ENCODE measurements around the gene CATSPER3. TPM values are rescaled to one million over a fixed set of nuclear protein-coding genes. Genes with fewer than 3 reads are reported as not detected.

Gene CATSPER3
- total and polyA plus RNA-seq, 2 of the 13 experiments (the other 11 are each of a cell fraction or from before 2014, with no cell fraction given), result 0.33 to 0.37 TPM

DNA sequence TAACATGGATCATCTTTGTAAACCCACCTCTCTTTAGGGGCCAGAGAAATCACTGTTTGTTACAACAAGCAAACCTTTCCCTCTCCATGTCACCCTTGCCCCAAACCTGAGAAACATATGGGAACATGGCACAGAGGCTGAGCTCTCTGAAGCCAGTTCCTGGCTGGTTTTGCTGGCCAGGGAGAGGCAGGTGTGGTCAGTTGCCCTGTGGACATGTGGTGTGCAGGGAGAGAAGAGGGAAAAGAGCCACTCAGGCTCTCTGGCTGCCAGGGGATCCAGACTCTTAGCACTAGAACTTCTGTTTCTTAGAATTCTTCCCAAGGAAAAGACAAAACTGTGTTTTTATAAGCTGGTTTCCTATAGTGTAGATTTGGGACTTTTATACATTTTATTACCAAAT, 4.6 kb upstream of the CATSPER3 start:
- no peak overlapping the region for H3K4me3 ChIP-seq (replicated peaks in 1 of 3; ENCODE audit: insufficient read depth in 1 of 3, low read depth in 2 of 3, low read length in 3 of 3)
- no peaks in the 10 kb centered on the region for H4K20me1 ChIP-seq (ENCODE audit: insufficient read depth, low read length)
- peaks cover 0 to 7% of the 10 kb centered on the region in 2 experiments; a peak in 2 of 5 replicates for H3K36me3 ChIP-seq (replicated peaks in 1 of 2; ENCODE audit: control insufficient read depth in 1 of 2, insufficient read depth in 2 of 2, low read length in 2 of 2)
- no peak for FAIRE-seq
- no peak overlapping the region for H3K9ac ChIP-seq (ENCODE audit: insufficient read depth, low read depth, low read length)
- no TSS peak for BruUV-seq (replicated peaks)
- in situ Hi-C loops (cut with HindIII; ENCODE audit: extremely low pct_ligation_motif_present, low pct_unique_long_range_greater_than_20kb) (no loop called here), intact Hi-C loops (cut with micrococcal nuclease; ENCODE audit: unreplicated experiment) (no loop called here)
- DNase-seq (ENCODE audit: low spot score), result no peak
- H3K27me3 ChIP-seq (ENCODE audit: control insufficient read depth in 1 of 2, insufficient read depth in 2 of 2, low read length in 2 of 2), result no peaks in the 10 kb centered on the region
- no peaks in the 10 kb centered on the region for H3K9me3 ChIP-seq (ENCODE audit: low read length)
- CTCF ChIA-PET (ENCODE audit: low intra/inter-chr PET ratio, low total read pairs), result no interaction called here
- ATAC-seq, result no peak
- POLR2A ChIA-PET, result interaction anchor here (2.0 kb wide), 1 partner anchor 14 kb away, joined by 5 read pairs; no protein-coding TSS in a partner anchor
- no peak overlapping the region for H3K4me2 ChIP-seq (ENCODE audit: low read depth, low read length)
- H3K79me2 ChIP-seq (ENCODE audit: insufficient read depth, low read length), result no peaks in the 10 kb centered on the region
- H2AFZ ChIP-seq (ENCODE audit: low read length), result no peak overlapping the region
- peaks cover 48% of the 10 kb centered on the region for H3K4me1 ChIP-seq (ENCODE audit: insufficient read depth, low read length)
- H3K27ac ChIP-seq (ENCODE audit: extremely low read length, insufficient read depth, low read length), result no peak overlapping the region
- TF ChIP-seq, protein P1, sequence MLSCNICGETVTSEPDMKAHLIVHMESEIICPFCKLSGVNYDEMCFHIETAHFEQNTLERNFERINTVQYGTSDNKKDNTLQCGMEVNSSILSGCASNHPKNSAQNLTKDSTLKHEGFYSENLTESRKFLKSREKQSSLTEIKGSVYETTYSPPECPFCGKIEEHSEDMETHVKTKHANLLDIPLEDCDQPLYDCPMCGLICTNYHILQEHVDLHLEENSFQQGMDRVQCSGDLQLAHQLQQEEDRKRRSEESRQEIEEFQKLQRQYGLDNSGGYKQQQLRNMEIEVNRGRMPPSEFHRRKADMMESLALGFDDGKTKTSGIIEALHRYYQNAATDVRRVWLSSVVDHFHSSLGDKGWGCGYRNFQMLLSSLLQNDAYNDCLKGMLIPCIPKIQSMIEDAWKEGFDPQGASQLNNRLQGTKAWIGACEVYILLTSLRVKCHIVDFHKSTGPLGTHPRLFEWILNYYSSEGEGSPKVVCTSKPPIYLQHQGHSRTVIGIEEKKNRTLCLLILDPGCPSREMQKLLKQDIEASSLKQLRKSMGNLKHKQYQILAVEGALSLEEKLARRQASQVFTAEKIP (CRISPR knock-in tag; IDR thresholded peaks at IDR 0.05; ENCODE audit: borderline replicate concordance), result no peak
- no peak for TF ChIP-seq ZNF296 (CRISPR knock-in tag; conservative IDR thresholded peaks at IDR 0.05)
- TF ChIP-seq HDAC6 (IDR thresholded peaks at IDR 0.05; ENCODE audit: low read depth, low read length), result no peak
- TF ChIP-seq, protein P2, sequence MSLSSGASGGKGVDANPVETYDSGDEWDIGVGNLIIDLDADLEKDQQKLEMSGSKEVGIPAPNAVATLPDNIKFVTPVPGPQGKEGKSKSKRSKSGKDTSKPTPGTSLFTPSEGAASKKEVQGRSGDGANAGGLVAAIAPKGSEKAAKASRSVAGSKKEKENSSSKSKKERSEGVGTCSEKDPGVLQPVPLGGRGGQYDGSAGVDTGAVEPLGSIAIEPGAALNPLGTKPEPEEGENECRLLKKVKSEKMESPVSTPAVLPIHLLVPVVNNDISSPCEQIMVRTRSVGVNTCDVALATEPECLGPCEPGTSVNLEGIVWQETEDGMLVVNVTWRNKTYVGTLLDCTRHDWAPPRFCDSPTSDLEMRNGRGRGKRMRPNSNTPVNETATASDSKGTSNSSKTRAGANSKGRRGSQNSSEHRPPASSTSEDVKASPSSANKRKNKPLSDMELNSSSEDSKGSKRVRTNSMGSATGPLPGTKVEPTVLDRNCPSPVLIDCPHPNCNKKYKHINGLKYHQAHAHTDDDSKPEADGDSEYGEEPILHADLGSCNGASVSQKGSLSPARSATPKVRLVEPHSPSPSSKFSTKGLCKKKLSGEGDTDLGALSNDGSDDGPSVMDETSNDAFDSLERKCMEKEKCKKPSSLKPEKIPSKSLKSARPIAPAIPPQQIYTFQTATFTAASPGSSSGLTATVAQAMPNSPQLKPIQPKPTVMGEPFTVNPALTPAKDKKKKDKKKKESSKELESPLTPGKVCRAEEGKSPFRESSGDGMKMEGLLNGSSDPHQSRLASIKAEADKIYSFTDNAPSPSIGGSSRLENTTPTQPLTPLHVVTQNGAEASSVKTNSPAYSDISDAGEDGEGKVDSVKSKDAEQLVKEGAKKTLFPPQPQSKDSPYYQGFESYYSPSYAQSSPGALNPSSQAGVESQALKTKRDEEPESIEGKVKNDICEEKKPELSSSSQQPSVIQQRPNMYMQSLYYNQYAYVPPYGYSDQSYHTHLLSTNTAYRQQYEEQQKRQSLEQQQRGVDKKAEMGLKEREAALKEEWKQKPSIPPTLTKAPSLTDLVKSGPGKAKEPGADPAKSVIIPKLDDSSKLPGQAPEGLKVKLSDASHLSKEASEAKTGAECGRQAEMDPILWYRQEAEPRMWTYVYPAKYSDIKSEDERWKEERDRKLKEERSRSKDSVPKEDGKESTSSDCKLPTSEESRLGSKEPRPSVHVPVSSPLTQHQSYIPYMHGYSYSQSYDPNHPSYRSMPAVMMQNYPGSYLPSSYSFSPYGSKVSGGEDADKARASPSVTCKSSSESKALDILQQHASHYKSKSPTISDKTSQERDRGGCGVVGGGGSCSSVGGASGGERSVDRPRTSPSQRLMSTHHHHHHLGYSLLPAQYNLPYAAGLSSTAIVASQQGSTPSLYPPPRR (CRISPR knock-in tag; IDR thresholded peaks at IDR 0.05; ENCODE audit: borderline replicate concordance), result no peak
- TF ChIP-seq ZNF256 (CRISPR knock-in tag; conservative IDR thresholded peaks at IDR 0.05), result no peak
- TF ChIP-seq PCBP2 (optimal IDR thresholded peaks at IDR 0.05; ENCODE audit: low read depth, low read length, poor library complexity, severe bottlenecking), result no peak
- TF ChIP-seq KDM5A (IDR thresholded peaks at IDR 0.05; ENCODE audit: borderline replicate concordance, low read length), result no peak
- TF ChIP-seq ZNF260 (CRISPR knock-in tag; IDR thresholded peaks at IDR 0.05; ENCODE audit: borderline replicate concordance, low read depth), result no peak
- TF ChIP-seq, protein P3, sequence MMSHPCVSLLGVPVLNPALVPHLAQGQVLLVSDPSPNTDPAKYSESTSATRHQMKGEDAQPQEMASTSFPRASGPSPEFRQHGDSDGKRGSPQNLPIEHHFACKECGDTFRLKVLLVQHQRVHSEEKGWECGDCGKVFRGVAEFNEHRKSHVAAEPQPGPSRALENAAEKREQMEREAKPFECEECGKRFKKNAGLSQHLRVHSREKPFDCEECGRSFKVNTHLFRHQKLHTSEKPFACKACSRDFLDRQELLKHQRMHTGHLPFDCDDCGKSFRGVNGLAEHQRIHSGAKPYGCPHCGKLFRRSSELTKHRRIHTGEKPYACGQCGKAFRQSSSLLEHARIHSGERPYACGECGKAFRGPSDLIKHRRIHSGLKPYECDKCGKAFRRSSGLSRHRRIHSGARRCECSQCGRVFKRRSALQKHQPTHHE (CRISPR knock-in tag; IDR thresholded peaks at IDR 0.05; ENCODE audit: borderline replicate concordance), result no peak
- TF ChIP-seq ARHGAP35 (CRISPR knock-in tag; IDR thresholded peaks at IDR 0.05; ENCODE audit: borderline replicate concordance), result no peak
- TF ChIP-seq ZNF501 (CRISPR knock-in tag; IDR thresholded peaks at IDR 0.05), result no peak
- TF ChIP-seq ZNF556 (CRISPR knock-in tag; IDR thresholded peaks at IDR 0.05; ENCODE audit: borderline replicate concordance), result no peak
